PC-3 (cell line): ENCODE measurements around the gene HAUS7. TPM values are rescaled to one million over a fixed set of nuclear protein-coding genes. Genes with fewer than 3 reads are reported as not detected.

Experiments used
- ATAC-seq: fragments of 200-7000 bp; cut with Tn5 transposase; 2 replicates; pipeline ENCODE4 v1.9.1; 2020; ENCODE audit warnings: mild to moderate bottlenecking, moderate library complexity
- BruUV-seq: library from RNA; stranded (reverse); fragments of 400-500 nt; replicated peaks from 2 replicates; lab custom pipeline; 2021; lab: Mats Ljungman, UMichigan
- CTCF ChIA-PET: fragments of 300-600 bp; sonication (Branson Sonifier 250); formaldehyde crosslinking; loops from one replicate; lab custom pipeline; 2022; ENCODE audit warnings: antibody characterized with exemption; lab: Charles Lee
- POLR2A ChIA-PET: fragments of 300-600 bp; sonication (Branson Sonifier 250); formaldehyde crosslinking; loops from one replicate; lab custom pipeline; 2022; ENCODE audit warnings: antibody characterized with exemption; ENCODE audit not compliant: unreplicated experiment; lab: Charles Lee
- DNase-seq: peaks from one replicate; pipeline ENCODE4 v3.0.0-alpha.2; 2015
- H2AFZ ChIP-seq: fragments of 300-600 bp; sonication (generic); 2 replicates; pipeline ENCODE4 v1.6.0; 2016; ENCODE audit warnings: antibody characterized with exemption, low read length
- H3F3A ChIP-seq: fragments of 300-600 bp; sonication (generic); one replicate; pipeline ENCODE4 v1.6.0; 2017; ENCODE audit warnings: antibody characterized with exemption, low read length, control low read depth, mild to moderate bottlenecking; ENCODE audit not compliant: unreplicated experiment
- H3K27ac ChIP-seq: fragments of 300-600 bp; sonication (generic); 2 replicates; pipeline ENCODE4 v1.5.1; 2016; ENCODE audit warnings: mild to moderate bottlenecking, low read length
- H3K27me3 ChIP-seq: fragments of 300-600 bp; sonication (generic); 2 replicates; pipeline ENCODE4 v1.6.1; 2016; ENCODE audit warnings: low read length, mixed read lengths
- H3K36me3 ChIP-seq: fragments of 300-600 bp; sonication (generic); 2 replicates; pipeline ENCODE4 v1.6.1; 2016; ENCODE audit warnings: low read depth, mixed run types, low read length, mixed read lengths
- H3K4me1 ChIP-seq: fragments of 300-600 bp; sonication (generic); 2 replicates; pipeline ENCODE4 v1.5.1; 2016; ENCODE audit warnings: low read length; ENCODE audit not compliant: insufficient read depth
- H3K4me2 ChIP-seq: fragments of 300-600 bp; sonication (generic); 2 replicates; pipeline ENCODE4 v1.6.0; 2016; ENCODE audit warnings: low read length
- H3K4me3 ChIP-seq: fragments of 300-600 bp; sonication (generic); 2 replicates; pipeline ENCODE4 v1.5.1; 2016; ENCODE audit warnings: mild to moderate bottlenecking, low read length, mixed read lengths
- H3K79me2 ChIP-seq: fragments of 300-600 bp; sonication (generic); 2 replicates; pipeline ENCODE4 v1.6.1; 2017; ENCODE audit warnings: low read length, mixed read lengths
- H3K9ac ChIP-seq: fragments of 300-600 bp; sonication (generic); 2 replicates; pipeline ENCODE4 v1.6.0; 2016; ENCODE audit warnings: mild to moderate bottlenecking, low read length
- H3K9me2 ChIP-seq: fragments of 300-600 bp; sonication (generic); replicated peaks from 2 replicates; pipeline ENCODE4 v1.6.1; 2016; ENCODE audit warnings: mixed run types, low read length, mixed read lengths
- H3K9me3 ChIP-seq: fragments of 300-600 bp; sonication (generic); 2 replicates; pipeline ENCODE4 v1.6.1; 2016; ENCODE audit warnings: low read length, mixed read lengths
- H4K20me1 ChIP-seq: fragments of 300-600 bp; sonication (generic); 2 replicates; pipeline ENCODE4 v1.6.1; 2016; ENCODE audit warnings: low read length, mixed read lengths
- CTCF ChIP-seq: fragments of 300-600 bp; sonication (generic); conservative IDR thresholded peaks from 2 replicates; pipeline ENCODE4 v1.5.1; 2017; ENCODE audit warnings: antibody characterized with exemption, low read depth, mild to moderate bottlenecking, low read length
- EZH2 ChIP-seq: fragments of 300-600 bp; sonication (generic); IDR thresholded peaks from one replicate; pipeline ENCODE4 v1.6.1; 2017; ENCODE audit warnings: antibody characterized with exemption, mild to moderate bottlenecking, low read length; ENCODE audit not compliant: unreplicated experiment
- EZH2phosphoT487 ChIP-seq: fragments of 300-600 bp; sonication (generic); IDR thresholded peaks from 2 replicates; pipeline ENCODE4 v1.6.1; 2018; ENCODE audit warnings: mild to moderate bottlenecking, antibody characterized with exemption, low read length, borderline replicate concordance
- intact Hi-C: fragments of 100-400 bp; cut with micrococcal nuclease; formaldehyde crosslinking; loops from 2 replicates; pipeline ENCODE4 v1.9.0; 2023
- total RNA-seq: library from RNA; depleted of rRNA; stranded (reverse); fragments of >200 nt; gene quantifications from 2 replicates; pipeline ENCODE4 v1.2.3, GENCODE V29; 2014

HAUS7 gene
- total RNA-seq, 1 experiment from 2014 or later: 46.0 TPM

- no peaks in the 10 kb centered on the region for H4K20me1 ChIP-seq
- no peaks in the 10 kb centered on the region for H3K79me2 ChIP-seq
- H3K4me3 ChIP-seq: no peak overlapping the region
- TF ChIP-seq EZH2 (no peak), EZH2phosphoT487 (no peak), CTCF (no peak)
- no peaks in the 10 kb centered on the region for H3K9me3 ChIP-seq
- no peak overlapping the region for H3K27ac ChIP-seq
- CTCF ChIA-PET: no interaction called here
- intact Hi-C loops: no loop called here
- no peak overlapping the region for H2AFZ ChIP-seq
- no peaks in the 10 kb centered on the region for H3K9me2 ChIP-seq
- H3F3A ChIP-seq: no peaks in the 10 kb centered on the region
- POLR2A ChIA-PET: no interaction called here
- peaks cover 40% of the 10 kb centered on the region for H3K27me3 ChIP-seq
- H3K4me2 ChIP-seq: no peak overlapping the region
- H3K9ac ChIP-seq: no peak overlapping the region
- no peaks in the 10 kb centered on the region for H3K36me3 ChIP-seq
- H3K4me1 ChIP-seq: no peaks in the 10 kb centered on the region
- DNase-seq (no peak), ATAC-seq (no peak)
- no TSS peak for BruUV-seq
Measured at GRCh38 chrX:153409414-153410101, 60.8 kb downstream of the HAUS7 start.

- Histone ChIP-seq H3K36me3 (no peaks in the 10 kb centered on the region), H3K9ac (no peak overlapping the region), H3K79me2 (no peaks in the 10 kb centered on the region), H3K4me3 (no peak overlapping the region), H3K9me2 (no peaks in the 10 kb centered on the region), H4K20me1 (no peaks in the 10 kb centered on the region), H3K27me3 (peaks cover 41% of the 10 kb centered on the region), H3K9me3 (no peaks in the 10 kb centered on the region), H3F3A (no peaks in the 10 kb centered on the region), H2AFZ (no peak overlapping the region), H3K27ac (no peak overlapping the region), H3K4me2 (no peak overlapping the region), H3K4me1 (no peaks in the 10 kb centered on the region)
- CTCF ChIA-PET: no interaction called here
- intact Hi-C loops: no loop called here
- no peak for ATAC-seq
- no peak for TF ChIP-seq EZH2
- no peak for TF ChIP-seq CTCF
- no peak for TF ChIP-seq EZH2phosphoT487
- no peak for DNase-seq
- BruUV-seq: no TSS peak
- POLR2A ChIA-PET: no interaction called here
Measured at GRCh38 chrX:153408871-153409351, 61.5 kb downstream of the HAUS7 start.

GRCh38 chrX:153408221-153408721 is 62.1 kb downstream of the HAUS7 start:
- no peaks in the 10 kb centered on the region for H3K36me3 ChIP-seq
- POLR2A ChIA-PET: no interaction called here

More at GRCh38 chrX:153408221-153408721, 62.1 kb downstream of the HAUS7 start:
- intact Hi-C loops: no loop called here
- Histone ChIP-seq H3K79me2 (no peaks in the 10 kb centered on the region), H3K4me3 (no peak overlapping the region), H3K4me1 (no peaks in the 10 kb centered on the region), H3K9ac (no peak overlapping the region), H3K27ac (no peak overlapping the region), H3K9me2 (no peaks in the 10 kb centered on the region), H3K27me3 (peaks cover 42% of the 10 kb centered on the region), H2AFZ (no peak overlapping the region), H3K9me3 (no peaks in the 10 kb centered on the region), H3K4me2 (no peak overlapping the region), H4K20me1 (no peaks in the 10 kb centered on the region), H3F3A (no peaks in the 10 kb centered on the region)
- no peak for ATAC-seq
- BruUV-seq: no TSS peak
- TF ChIP-seq CTCF (no peak), EZH2 (no peak), EZH2phosphoT487 (no peak)
- DNase-seq: no peak
- CTCF ChIA-PET: no interaction called here
